ENCODE measurements around the gene DPF3.
"Not testable (repeated sequence)": the region's sequence is repeated elsewhere in the genome, so short reads cannot be mapped to it uniquely, and the experiment has no call there.

Gene DPF3

GRCh38 chr14:72880820-72881219, 13.1 kb downstream of the DPF3 start:
- no peak for DNase-seq (ENCODE audit: low spot score)

- DNase-seq (ENCODE audit: low spot score), result no peak
These were observed 13.7 kb downstream of the DPF3 start for GRCh38 chr14:72880164-72880563.

GRCh38 chr14:72879431-72879830, 14.5 kb downstream of the DPF3 start:
- DNase-seq (ENCODE audit: low spot score), result no peak

GRCh38 chr14:72878746-72879145, 15.2 kb downstream of the DPF3 start:
- no peak for DNase-seq (ENCODE audit: low spot score)

- no peak for DNase-seq (ENCODE audit: low spot score)
These were observed 17.2 kb downstream of the DPF3 start for GRCh38 chr14:72876710-72877063.

GRCh38 chr14:72876005-72876709, 17.7 kb downstream of the DPF3 start:
- DNase-seq (ENCODE audit: low spot score), result no peak

GRCh38 chr14:72870878-72871277, 23.0 kb downstream of the DPF3 start:
- DNase-seq (ENCODE audit: low spot score), result not testable (repeated sequence)

GRCh38 chr14:72869407-72870329, 24.2 kb downstream of the DPF3 start:
- peak; percentile 7 for DNase-seq (ENCODE audit: low spot score)

GRCh38 chr14:72868500-72868899, 25.4 kb downstream of the DPF3 start:
- DNase-seq (ENCODE audit: low spot score), result no peak

GRCh38 chr14:72864712-72865365, 29.1 kb downstream of the DPF3 start:
- DNase-seq (ENCODE audit: low spot score), result no peak

GRCh38 chr14:72863216-72864006, 30.5 kb downstream of the DPF3 start:
- no peak for DNase-seq (ENCODE audit: low spot score)

GRCh38 chr14:72856530-72857266, 37.2 kb downstream of the DPF3 start:
- DNase-seq (ENCODE audit: low spot score), result no peak

GRCh38 chr14:72855913-72856312, 38.0 kb downstream of the DPF3 start:
- no peak for DNase-seq (ENCODE audit: low spot score)

- DNase-seq (ENCODE audit: low spot score), result no peak
These were observed 41.7 kb downstream of the DPF3 start for GRCh38 chr14:72852194-72852593.

GRCh38 chr14:72851635-72852034, 42.3 kb downstream of the DPF3 start:
- DNase-seq (ENCODE audit: low spot score), result no peak

- no peak for DNase-seq (ENCODE audit: low spot score)
These were observed 43.5 kb downstream of the DPF3 start for GRCh38 chr14:72850360-72850759.

- no peak for DNase-seq (ENCODE audit: low spot score)
These were observed 44.7 kb downstream of the DPF3 start for GRCh38 chr14:72849222-72849621.

- DNase-seq (ENCODE audit: low spot score), result no peak
These were observed 46.2 kb downstream of the DPF3 start for GRCh38 chr14:72847721-72848120.

- no peak for DNase-seq (ENCODE audit: low spot score)
These were observed 48.2 kb downstream of the DPF3 start for GRCh38 chr14:72845683-72846082.

GRCh38 chr14:72845196-72845595, 48.7 kb downstream of the DPF3 start:
- DNase-seq (ENCODE audit: low spot score), result no peak

GRCh38 chr14:72844524-72844923, 49.4 kb downstream of the DPF3 start:
- DNase-seq (ENCODE audit: low spot score), result no peak
